NT2/D1 (cell line): ENCODE results near the gene CDC42SE2.

Experiments used
- SUZ12 ChIP-seq: IDR thresholded peaks from 2 replicates; pipeline ENCODE4 v1.6.1; 2011; ENCODE audit not compliant: insufficient read length, insufficient read depth; ENCODE audit errors: extremely low read depth
- YY1 ChIP-seq: IDR thresholded peaks from 2 replicates; pipeline ENCODE4 v1.6.1; 2011; ENCODE audit not compliant: insufficient read length, insufficient read depth
- ZNF274 ChIP-seq: IDR thresholded peaks from 2 replicates; pipeline ENCODE4 v1.6.1; 2011; ENCODE audit warnings: mild to moderate bottlenecking, low read depth, low read length

- no peak for TF ChIP-seq ZNF274
- TF ChIP-seq YY1 = no peak
- no peak for TF ChIP-seq SUZ12
Observed at GRCh38 chr5:131222731-131223130, 41.1 kb upstream of the CDC42SE2 start.
